ENCODE measurements around the gene ULBP3. TPM values are rescaled to one million over a fixed set of nuclear protein-coding genes. Genes with fewer than 3 reads are reported as not detected.
"Not testable (repeated sequence)": the region's sequence is repeated elsewhere in the genome, so short reads cannot be mapped to it uniquely, and the experiment has no call there.

The ULBP3 gene
- polyA plus RNA-seq, 1 donor from 2014 or later = 2.2 TPM

DNA sequence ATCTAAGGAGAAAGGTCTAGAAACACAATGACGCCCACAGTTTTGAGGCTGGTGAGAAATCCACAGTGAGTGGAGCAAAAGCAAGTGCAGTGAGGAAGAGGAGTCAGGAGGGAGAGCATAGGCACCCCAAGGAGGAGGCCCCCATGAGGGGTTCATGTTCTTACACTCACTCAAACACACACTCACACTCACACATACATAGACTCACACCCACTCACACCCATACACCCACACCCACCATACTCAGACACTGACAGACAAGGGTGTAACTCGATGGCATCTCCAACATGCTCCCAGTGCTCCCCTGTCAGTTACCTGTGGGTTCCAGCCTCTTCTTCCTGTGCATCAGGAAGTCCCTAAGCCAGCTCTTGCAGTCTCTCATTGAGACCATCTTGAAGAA, 3.8 kb downstream of the ULBP3 start:
- no peak overlapping the region for H3K4me3 ChIP-seq (ENCODE audit: low read length)

DNA sequence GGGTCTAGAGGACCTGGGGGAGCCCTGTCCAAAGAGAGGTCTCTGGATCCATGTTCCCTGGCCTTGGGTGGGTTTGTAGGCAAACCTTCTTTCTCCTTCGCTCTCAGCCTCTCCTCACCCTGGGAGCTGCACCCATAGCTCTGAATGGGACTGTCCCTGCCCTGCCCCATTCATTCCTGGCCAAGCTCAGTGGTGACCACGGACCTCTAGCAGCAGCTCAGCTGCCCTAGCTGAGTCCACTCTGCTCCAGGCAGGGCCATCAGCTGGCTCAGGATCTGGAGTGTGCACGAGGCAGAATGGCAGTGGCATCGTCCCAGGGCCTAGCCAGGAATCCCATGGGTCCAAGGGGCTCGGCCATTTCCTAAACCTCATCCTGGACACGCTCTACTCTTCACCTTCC, 5.3 kb downstream of the ULBP3 start:
- H3K27ac ChIP-seq (ENCODE audit: low read length) = no peak overlapping the region
- no peak overlapping the region for H2AFZ ChIP-seq (ENCODE audit: low read depth, low read length)
- H3K4me2 ChIP-seq (ENCODE audit: low read length) = no peak overlapping the region
- no peaks in the 10 kb centered on the region for H3F3A ChIP-seq (ENCODE audit: insufficient read depth, low read length, poor library complexity, severe bottlenecking)
- no peaks in the 10 kb centered on the region for H3K9me3 ChIP-seq (ENCODE audit: low read length)
- H3K4me3 ChIP-seq (ENCODE audit: low read length) = no peak overlapping the region
- no peaks in the 10 kb centered on the region for H3K36me3 ChIP-seq (ENCODE audit: insufficient read depth, low read length)
- TF ChIP-seq TAF1 (IDR thresholded peaks at IDR 0.05; ENCODE audit: low read depth) (no peak), SMC3 (conservative IDR thresholded peaks at IDR 0.05; ENCODE audit: poor library complexity) (no peak), RAD21 (conservative IDR thresholded peaks at IDR 0.05) (no peak), EP300 (conservative IDR thresholded peaks at IDR 0.05; ENCODE audit: poor library complexity, severe bottlenecking) (no peak), MXI1 (conservative IDR thresholded peaks at IDR 0.05; ENCODE audit: poor library complexity, severe bottlenecking) (no peak), POLR2AphosphoS5 (IDR thresholded peaks at IDR 0.05) (no peak)
- H3K27me3 ChIP-seq (ENCODE audit: insufficient read depth, low read depth, low read length) = peaks cover 2% of the 10 kb centered on the region
- no peak overlapping the region for H3K9ac ChIP-seq (ENCODE audit: low read length)
- H4K20me1 ChIP-seq (ENCODE audit: insufficient read depth) = no peaks in the 10 kb centered on the region
- no peaks in the 10 kb centered on the region for H3K9me2 ChIP-seq (ENCODE audit: insufficient read depth, low read length)
- no peaks in the 10 kb centered on the region for H3K79me2 ChIP-seq (replicated peaks; ENCODE audit: insufficient read depth, low read length)

More for the DNA sequence above, 3.8 kb downstream of the ULBP3 start:
- Histone ChIP-seq H3K79me2 (replicated peaks; ENCODE audit: insufficient read depth, low read length) (no peaks in the 10 kb centered on the region), H2AFZ (ENCODE audit: low read depth, low read length) (no peak overlapping the region), H3K4me2 (ENCODE audit: low read length) (no peak overlapping the region), H3K9me2 (ENCODE audit: insufficient read depth, low read length) (no peaks in the 10 kb centered on the region), H3K36me3 (ENCODE audit: insufficient read depth, low read length) (no peaks in the 10 kb centered on the region), H3K27me3 (ENCODE audit: insufficient read depth, low read depth, low read length) (peaks cover 9% of the 10 kb centered on the region), H4K20me1 (ENCODE audit: insufficient read depth) (no peaks in the 10 kb centered on the region), H3K9me3 (ENCODE audit: low read length) (no peaks in the 10 kb centered on the region), H3K9ac (ENCODE audit: low read length) (no peak overlapping the region), H3K27ac (ENCODE audit: low read length) (no peak overlapping the region), H3F3A (ENCODE audit: insufficient read depth, low read length, poor library complexity, severe bottlenecking) (no peaks in the 10 kb centered on the region)
- TF ChIP-seq SMC3 (conservative IDR thresholded peaks at IDR 0.05; ENCODE audit: poor library complexity) = no peak
- TF ChIP-seq, protein P1, sequence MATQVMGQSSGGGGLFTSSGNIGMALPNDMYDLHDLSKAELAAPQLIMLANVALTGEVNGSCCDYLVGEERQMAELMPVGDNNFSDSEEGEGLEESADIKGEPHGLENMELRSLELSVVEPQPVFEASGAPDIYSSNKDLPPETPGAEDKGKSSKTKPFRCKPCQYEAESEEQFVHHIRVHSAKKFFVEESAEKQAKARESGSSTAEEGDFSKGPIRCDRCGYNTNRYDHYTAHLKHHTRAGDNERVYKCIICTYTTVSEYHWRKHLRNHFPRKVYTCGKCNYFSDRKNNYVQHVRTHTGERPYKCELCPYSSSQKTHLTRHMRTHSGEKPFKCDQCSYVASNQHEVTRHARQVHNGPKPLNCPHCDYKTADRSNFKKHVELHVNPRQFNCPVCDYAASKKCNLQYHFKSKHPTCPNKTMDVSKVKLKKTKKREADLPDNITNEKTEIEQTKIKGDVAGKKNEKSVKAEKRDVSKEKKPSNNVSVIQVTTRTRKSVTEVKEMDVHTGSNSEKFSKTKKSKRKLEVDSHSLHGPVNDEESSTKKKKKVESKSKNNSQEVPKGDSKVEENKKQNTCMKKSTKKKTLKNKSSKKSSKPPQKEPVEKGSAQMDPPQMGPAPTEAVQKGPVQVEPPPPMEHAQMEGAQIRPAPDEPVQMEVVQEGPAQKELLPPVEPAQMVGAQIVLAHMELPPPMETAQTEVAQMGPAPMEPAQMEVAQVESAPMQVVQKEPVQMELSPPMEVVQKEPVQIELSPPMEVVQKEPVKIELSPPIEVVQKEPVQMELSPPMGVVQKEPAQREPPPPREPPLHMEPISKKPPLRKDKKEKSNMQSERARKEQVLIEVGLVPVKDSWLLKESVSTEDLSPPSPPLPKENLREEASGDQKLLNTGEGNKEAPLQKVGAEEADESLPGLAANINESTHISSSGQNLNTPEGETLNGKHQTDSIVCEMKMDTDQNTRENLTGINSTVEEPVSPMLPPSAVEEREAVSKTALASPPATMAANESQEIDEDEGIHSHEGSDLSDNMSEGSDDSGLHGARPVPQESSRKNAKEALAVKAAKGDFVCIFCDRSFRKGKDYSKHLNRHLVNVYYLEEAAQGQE (IDR thresholded peaks at IDR 0.05; ENCODE audit: borderline replicate concordance) = no peak
- no peak for TF ChIP-seq RAD21 (conservative IDR thresholded peaks at IDR 0.05)
- TF ChIP-seq, protein P2, sequence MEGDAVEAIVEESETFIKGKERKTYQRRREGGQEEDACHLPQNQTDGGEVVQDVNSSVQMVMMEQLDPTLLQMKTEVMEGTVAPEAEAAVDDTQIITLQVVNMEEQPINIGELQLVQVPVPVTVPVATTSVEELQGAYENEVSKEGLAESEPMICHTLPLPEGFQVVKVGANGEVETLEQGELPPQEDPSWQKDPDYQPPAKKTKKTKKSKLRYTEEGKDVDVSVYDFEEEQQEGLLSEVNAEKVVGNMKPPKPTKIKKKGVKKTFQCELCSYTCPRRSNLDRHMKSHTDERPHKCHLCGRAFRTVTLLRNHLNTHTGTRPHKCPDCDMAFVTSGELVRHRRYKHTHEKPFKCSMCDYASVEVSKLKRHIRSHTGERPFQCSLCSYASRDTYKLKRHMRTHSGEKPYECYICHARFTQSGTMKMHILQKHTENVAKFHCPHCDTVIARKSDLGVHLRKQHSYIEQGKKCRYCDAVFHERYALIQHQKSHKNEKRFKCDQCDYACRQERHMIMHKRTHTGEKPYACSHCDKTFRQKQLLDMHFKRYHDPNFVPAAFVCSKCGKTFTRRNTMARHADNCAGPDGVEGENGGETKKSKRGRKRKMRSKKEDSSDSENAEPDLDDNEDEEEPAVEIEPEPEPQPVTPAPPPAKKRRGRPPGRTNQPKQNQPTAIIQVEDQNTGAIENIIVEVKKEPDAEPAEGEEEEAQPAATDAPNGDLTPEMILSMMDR (IDR thresholded peaks at IDR 0.05; ENCODE audit: poor library complexity, severe bottlenecking) = no peak
- no peak for TF ChIP-seq TAF1 (IDR thresholded peaks at IDR 0.05; ENCODE audit: low read depth)
- no peak for TF ChIP-seq MXI1 (conservative IDR thresholded peaks at IDR 0.05; ENCODE audit: poor library complexity, severe bottlenecking)
- no peak for TF ChIP-seq EZH2 (IDR thresholded peaks at IDR 0.05; ENCODE audit: borderline replicate concordance, insufficient read depth, low read length, poor library complexity, severe bottlenecking)
- no peak for TF ChIP-seq POLR2AphosphoS5 (IDR thresholded peaks at IDR 0.05)
- no peak for TF ChIP-seq EP300 (conservative IDR thresholded peaks at IDR 0.05; ENCODE audit: poor library complexity, severe bottlenecking)

DNA sequence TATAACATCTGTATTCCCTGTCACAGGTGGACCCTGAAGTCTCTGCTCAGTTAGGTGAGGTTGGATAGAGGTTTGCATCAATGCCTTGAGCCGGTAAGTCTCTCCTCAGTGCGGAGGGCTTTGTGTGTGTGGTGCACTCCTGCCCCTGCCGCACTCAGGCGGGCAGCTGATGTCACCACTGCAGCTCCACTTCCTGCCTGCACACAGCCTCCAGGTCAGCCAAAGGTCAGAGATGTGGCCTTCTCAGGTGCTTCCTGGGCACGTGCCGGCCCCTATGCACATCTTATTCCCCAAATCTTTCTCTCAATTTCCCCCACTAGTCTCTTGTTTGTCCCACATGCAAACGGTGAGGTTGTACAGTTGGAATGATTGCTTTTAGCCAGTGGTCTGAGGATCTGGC, 8.9 kb downstream of the ULBP3 start:
- not testable (repeated sequence) for H3K27me3 ChIP-seq (ENCODE audit: insufficient read depth, low read depth, low read length); H3K9me3 ChIP-seq (ENCODE audit: low read length); H2AFZ ChIP-seq (ENCODE audit: low read depth, low read length)

More for the DNA sequence above, 8.9 kb downstream of the ULBP3 start:
- not testable (repeated sequence) for H3F3A ChIP-seq (ENCODE audit: insufficient read depth, low read length, poor library complexity, severe bottlenecking); H4K20me1 ChIP-seq (ENCODE audit: insufficient read depth); H3K36me3 ChIP-seq (ENCODE audit: insufficient read depth, low read length); H3K9me2 ChIP-seq (ENCODE audit: insufficient read depth, low read length); H3K4me3 ChIP-seq (ENCODE audit: low read length); H3K4me2 ChIP-seq (ENCODE audit: low read length); H3K9ac ChIP-seq (ENCODE audit: low read length); H3K79me2 ChIP-seq (replicated peaks; ENCODE audit: insufficient read depth, low read length); H3K27ac ChIP-seq (ENCODE audit: low read length)
